ENCODE results near the gene RACK1. TPM values are rescaled to one million over a fixed set of nuclear protein-coding genes. Genes with fewer than 3 reads are reported as not detected.
"Not testable (repeated sequence)": the region's sequence is repeated elsewhere in the genome, so short reads cannot be mapped to it uniquely, and the experiment has no call there.

Gene RACK1
- total RNA-seq, 8 experiments from 2014 or later: 2,060 to 3,480 (median 2,927) TPM

DNA sequence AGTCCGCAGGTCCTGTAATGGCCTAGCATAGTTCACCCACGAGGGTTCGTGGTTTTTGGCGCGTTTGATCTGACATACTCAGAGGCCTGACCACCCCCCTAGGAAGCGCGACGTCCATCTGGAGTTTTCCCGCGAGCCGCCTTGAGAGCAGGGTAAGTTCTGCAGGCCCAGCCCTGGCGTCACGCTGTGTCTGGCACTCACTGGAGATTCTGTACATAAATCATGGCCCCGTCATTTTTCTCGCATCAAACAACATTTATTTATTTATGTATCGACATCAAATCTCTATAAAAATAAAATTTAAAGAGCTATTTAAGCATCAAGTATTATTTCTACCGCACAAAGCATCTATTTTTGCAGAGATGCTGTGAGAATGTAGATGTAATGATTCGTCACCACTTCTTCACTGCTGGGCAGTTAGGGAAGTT is 21.1 kb downstream of the RACK1 start:
- peak; percentile 6 to 15 (median 9) for ATAC-seq (replicated peaks in 6 of 8)
- H3K27ac ChIP-seq: peak overlapping the region; percentile 95 to 98
- 0 to 8% (median 1%) methylated on average over 1 to 12 of the region's 18 CpGs; no CpG with 5 or more reads in 4 of the 10 experiments for WGBS, 10 experiments

DNA sequence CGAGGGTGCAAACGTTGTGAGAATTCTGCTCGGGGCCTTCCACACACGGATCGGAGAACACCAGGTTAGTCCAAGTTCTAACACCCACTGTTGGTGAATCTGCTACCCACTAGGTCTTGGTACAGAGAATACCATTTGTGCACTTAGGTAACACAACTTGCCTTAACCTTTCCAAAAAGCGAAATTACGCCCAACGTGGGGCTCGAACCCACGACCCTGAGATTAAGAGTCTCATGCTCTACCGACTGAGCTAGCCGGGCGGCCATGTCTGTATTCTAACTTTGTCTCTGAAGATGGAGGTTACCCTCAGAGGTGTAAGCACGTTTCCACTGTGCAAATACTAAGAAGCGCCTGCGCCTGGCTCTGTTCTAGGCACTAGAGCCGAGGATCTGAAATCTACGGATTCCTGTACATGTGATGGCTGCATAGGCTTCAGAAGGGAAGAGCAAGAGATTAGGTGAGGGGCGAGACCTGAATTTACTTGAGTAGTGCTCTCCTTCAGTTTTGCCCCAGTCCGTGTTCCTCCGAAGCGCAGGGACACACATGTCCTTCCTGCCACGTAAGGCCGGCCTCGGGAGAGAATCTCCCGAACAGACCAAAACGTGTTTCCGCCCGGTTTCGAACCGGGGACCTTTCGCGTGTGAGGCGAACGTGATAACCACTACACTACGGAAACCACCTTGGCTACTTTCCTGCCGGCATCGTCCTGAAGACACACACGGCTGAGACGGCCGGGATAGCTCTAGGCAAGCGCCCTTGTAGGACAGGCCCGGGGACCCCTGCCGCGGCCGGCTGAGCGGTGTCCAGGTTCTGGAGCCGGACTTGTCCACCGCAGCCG is 21.7 kb downstream of the RACK1 start:
- H3K4me1 ChIP-seq (replicated peaks in 1 of 2): peaks cover 6 to 10% of the 10 kb centered on the region in 2 donors
- H3K4me3 ChIP-seq: peak overlapping the region; percentile 60 to 97 (median 92)
- 0 to 26% (median 4%) methylated on average over 3 to 18 of the region's 50 CpGs; no CpG with 5 or more reads in 1 of the 10 experiments for WGBS, 10 experiments
- ATAC-seq (replicated peaks in 6 of 8): peak; percentile 34 to 52 (median 42)
- peak overlapping the region; percentile 95 to 98 for H3K27ac ChIP-seq
- in situ Hi-C loops (cut with MboI; ENCODE audit: low pct_unique_long_range_greater_than_20kb in 2 of 9, low sequenced_read_pairs in 9 of 9, unreplicated experiment in 9 of 9): no loop called here

More for the DNA sequence above, 21.1 kb downstream of the RACK1 start:
- in situ Hi-C loops (cut with MboI; ENCODE audit: low pct_unique_long_range_greater_than_20kb in 2 of 9, low sequenced_read_pairs in 9 of 9, unreplicated experiment in 9 of 9): no loop called here
- Histone ChIP-seq H3K4me1 (replicated peaks in 1 of 2) (peaks cover 6 to 10% of the 10 kb centered on the region in 2 donors), H3K4me3 (peak overlapping the region; percentile 60 to 97 (median 92))

DNA sequence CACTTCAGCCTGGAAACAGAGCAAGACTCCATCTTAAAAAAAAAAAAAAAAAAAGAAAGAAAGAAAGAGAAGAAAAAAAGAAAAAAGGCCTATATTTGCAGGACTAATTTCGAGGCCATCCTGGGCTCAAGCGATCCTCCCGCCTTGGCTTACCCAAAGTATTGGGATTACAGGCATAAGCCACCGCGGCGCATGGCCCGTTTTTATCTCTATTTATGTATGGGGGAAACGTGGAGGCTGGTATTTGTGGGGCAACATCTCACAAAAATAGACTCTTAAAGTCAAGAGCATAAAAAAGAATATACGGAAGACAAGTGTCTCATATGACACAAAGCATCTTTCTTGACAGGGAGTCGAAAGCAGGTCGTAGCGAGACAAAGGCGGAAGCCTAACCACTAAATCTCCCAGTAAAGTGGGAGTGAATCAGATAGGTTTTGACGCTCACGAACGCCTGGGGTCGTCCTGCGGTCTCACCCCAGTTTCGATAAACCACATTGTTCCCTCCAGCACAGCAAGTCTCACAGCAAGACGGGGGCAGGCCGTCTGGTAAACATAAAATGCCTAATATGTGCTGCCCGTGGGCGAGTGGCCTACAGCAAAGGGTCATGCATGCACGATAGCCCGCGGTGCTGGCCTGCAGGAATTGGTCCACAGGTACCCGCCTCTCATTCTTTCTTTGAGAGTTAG is 22.5 kb downstream of the RACK1 start:
- peak overlapping the region in 1 of 2 donors; percentile 95 for H3K27ac ChIP-seq
- WGBS, 10 experiments: 44 to 100% (median 80%) methylated on average over 1 to 14 of the region's 27 CpGs
- no peak for ATAC-seq (replicated peaks in 6 of 8)
- H3K4me3 ChIP-seq: peak overlapping the region; percentile 60 to 97 (median 92)
- peaks cover 10% of the 10 kb centered on the region in 2 donors for H3K4me1 ChIP-seq (replicated peaks in 1 of 2)
- in situ Hi-C loops (cut with MboI; ENCODE audit: low pct_unique_long_range_greater_than_20kb in 2 of 9, low sequenced_read_pairs in 9 of 9, unreplicated experiment in 9 of 9): no loop called here

DNA sequence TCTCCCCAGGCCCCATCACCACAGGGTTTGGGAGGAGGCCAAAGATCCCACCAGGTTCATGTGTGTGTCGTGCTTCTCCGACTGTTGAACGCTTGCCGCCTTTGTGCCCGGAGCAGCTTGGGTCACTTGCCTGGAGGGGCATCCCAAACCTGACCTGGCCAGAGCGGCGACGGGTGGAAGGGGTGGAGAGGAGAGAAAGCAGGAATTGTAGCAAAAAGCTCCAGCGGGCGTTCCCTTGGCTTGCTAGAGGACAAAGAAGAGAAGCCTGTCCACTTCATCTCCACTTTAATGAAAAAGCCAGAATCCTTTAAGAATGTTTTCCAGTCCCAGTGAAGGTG is 23.6 kb downstream of the RACK1 start:
- no peak for ATAC-seq (replicated peaks in 6 of 8)
- H3K27ac ChIP-seq: no peak overlapping the region
- in situ Hi-C loops (cut with MboI; ENCODE audit: low pct_unique_long_range_greater_than_20kb in 2 of 9, low sequenced_read_pairs in 9 of 9, unreplicated experiment in 9 of 9): no loop called here
- H3K4me1 ChIP-seq (replicated peaks in 1 of 2): peaks cover 10 to 12% of the 10 kb centered on the region in 2 donors
- H3K4me3 ChIP-seq: no peak overlapping the region
- 90 to 100% (median 93%) methylated on average over 2 to 10 of the region's 10 CpGs; no CpG with 5 or more reads in 3 of the 10 experiments for WGBS, 10 experiments

DNA sequence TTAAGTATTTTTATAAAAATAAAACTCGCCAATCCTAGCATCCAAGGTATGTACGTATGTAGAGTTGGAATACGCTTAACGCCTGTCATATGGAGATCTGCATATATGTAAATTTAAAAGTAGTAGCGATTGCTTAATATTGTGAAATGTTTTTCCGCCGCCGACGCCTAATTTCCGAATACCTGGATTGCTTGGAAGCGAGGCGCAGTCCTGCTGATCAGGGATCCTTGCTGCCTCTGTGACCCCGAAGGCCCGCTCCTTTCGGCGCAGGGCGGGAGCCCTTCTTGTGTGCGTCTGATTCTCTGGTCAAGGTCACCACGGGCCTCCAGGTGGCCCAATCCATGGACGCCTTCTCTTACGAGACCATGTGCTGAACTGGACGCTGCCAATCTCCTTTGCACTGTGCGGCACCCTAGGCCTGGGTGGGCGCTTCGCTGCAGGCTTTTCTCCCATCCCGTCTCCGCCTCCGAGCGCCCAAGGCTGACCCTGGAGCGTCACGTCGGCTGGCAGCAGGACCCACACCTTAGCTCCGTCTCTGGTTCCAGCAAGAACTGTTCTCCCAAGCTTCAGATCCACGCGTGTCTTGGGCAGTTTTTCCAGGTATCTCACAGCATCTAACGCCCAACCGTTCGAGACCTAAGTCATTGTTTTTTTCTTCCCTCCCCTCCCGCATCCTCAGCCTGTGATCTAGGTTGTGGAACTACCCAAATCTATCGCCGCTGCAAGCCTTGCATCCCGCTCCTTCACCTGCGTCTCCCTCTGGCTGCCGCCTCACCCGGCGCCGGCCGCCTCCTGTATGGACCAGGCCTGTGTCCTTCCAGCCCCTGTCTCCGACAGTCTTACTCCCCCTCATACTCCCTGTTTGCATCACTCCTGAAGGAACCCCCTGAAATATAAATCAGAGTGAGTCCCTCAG is 24.2 kb downstream of the RACK1 start:
- 35 to 100% (median 92%) methylated on average over 1 to 36 of the region's 49 CpGs for WGBS, 10 experiments
- Histone ChIP-seq H3K27ac (no peak overlapping the region), H3K4me3 (no peak overlapping the region), H3K4me1 (replicated peaks in 1 of 2) (peaks cover 4 to 7% of the 10 kb centered on the region in 2 donors)
- no peak for ATAC-seq (replicated peaks in 6 of 8)
- in situ Hi-C loops (cut with MboI; ENCODE audit: low pct_unique_long_range_greater_than_20kb in 2 of 9, low sequenced_read_pairs in 9 of 9, unreplicated experiment in 9 of 9): no loop called here

DNA sequence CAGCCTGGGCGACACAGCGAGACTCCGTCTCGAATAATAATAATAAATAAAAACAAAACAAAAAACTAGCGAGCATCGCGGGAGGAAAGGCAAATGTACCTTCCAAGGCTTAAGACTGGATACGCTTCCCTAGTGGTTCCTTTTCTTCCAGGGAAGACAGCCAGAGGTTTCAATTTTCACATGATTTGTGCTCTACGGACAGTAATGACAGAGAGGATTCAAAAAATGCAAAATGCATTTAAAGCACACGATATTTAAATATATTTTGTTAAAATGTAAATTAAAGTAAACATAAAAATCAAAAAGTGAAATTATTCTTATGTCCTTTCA is 24.9 kb downstream of the RACK1 start:
- peak overlapping the region; percentile 33 to 49 (median 41) for H3K4me3 ChIP-seq
- 1 to 83% (median 38%) methylated on average over 1 to 10 of the region's 10 CpGs for whole genome bisulfite sequencing, 10 experiments
- H3K27ac ChIP-seq: peak overlapping the region in 1 of 2 donors; percentile 12
- in situ Hi-C loops (cut with MboI; ENCODE audit: low pct_unique_long_range_greater_than_20kb in 2 of 9, low sequenced_read_pairs in 9 of 9, unreplicated experiment in 9 of 9): no loop called here
- H3K4me1 ChIP-seq (replicated peaks in 1 of 2): peaks cover 0 to 6% of the 10 kb centered on the region in 2 donors
- no peak for ATAC-seq (replicated peaks in 6 of 8)

DNA sequence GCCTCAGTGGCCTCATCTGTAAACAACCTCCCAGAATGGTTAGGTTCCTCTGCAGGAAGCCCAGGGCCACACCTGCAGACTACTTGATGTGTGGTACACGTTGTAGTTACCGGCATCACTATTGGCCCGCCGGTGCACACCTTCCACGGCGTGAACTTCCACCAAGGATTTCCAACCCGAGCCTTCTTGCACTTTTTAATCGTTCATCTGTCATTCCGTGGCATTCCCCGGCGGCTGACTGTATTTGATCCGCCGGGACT is 26.0 kb downstream of the RACK1 start:
- ATAC-seq (replicated peaks in 6 of 8): peak in 6 of 8 experiments; percentile 1 to 26 (median 20)
- H3K27ac ChIP-seq: peak overlapping the region in 1 of 2 donors; percentile 26
- in situ Hi-C loops (cut with MboI; ENCODE audit: low pct_unique_long_range_greater_than_20kb in 2 of 9, low sequenced_read_pairs in 9 of 9, unreplicated experiment in 9 of 9): no loop called here
- H3K4me1 ChIP-seq (replicated peaks in 1 of 2): peaks cover 0 to 6% of the 10 kb centered on the region in 2 donors
- H3K4me3 ChIP-seq: peak overlapping the region; percentile 33 to 49 (median 41)
- WGBS, 10 experiments: 0 to 22% (median 3%) methylated on average over 2 to 13 of the region's 13 CpGs; no CpG with 5 or more reads in 1 of the 10 experiments

DNA sequence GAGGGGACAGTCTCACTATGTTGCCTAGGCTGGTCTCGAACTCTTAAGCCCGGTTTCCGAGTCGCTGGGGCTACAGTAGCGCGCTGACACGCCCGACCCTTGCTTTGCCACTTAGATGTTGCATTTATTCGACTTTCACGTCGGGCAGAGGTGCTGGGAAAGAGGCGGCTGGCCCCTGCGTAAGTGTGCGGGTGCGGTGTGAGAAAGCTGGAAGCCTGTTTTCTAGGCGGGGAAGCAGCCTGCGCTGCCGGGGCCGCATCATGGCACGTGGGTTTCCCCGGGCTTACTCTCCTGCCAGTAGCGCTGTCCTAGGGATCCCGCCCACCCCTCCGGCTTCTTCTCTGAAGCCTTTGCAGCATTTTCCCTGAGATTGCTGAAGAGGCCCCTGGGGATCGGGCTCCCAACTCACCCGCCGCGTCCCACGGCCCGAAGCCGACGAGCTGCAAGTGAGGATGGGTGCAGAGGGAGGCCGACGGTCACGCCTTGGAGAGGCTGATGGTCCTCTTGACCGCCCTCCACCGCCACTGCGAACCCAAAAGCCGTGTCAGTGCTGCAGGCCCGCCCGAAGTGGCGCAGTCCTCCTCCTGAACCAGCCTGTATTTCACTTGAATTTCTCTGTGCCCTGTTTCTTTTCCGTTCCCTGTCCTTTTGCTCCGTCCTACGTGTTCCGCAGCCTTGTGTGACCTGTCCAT is 26.4 kb downstream of the RACK1 start:
- WGBS, 10 experiments: 0 to 12% (median 2%) methylated on average over 3 to 19 of the region's 46 CpGs
- Histone ChIP-seq H3K4me3 (peak overlapping the region; percentile 33 to 49 (median 41)), H3K27ac (peak overlapping the region in 1 of 2 donors; percentile 26), H3K4me1 (replicated peaks in 1 of 2) (peaks cover 0 to 6% of the 10 kb centered on the region in 2 donors)
- ATAC-seq (replicated peaks in 6 of 8): peak; percentile 3 to 41 (median 24)
- in situ Hi-C loops (cut with MboI; ENCODE audit: low pct_unique_long_range_greater_than_20kb in 2 of 9, low sequenced_read_pairs in 9 of 9, unreplicated experiment in 9 of 9): no loop called here

DNA sequence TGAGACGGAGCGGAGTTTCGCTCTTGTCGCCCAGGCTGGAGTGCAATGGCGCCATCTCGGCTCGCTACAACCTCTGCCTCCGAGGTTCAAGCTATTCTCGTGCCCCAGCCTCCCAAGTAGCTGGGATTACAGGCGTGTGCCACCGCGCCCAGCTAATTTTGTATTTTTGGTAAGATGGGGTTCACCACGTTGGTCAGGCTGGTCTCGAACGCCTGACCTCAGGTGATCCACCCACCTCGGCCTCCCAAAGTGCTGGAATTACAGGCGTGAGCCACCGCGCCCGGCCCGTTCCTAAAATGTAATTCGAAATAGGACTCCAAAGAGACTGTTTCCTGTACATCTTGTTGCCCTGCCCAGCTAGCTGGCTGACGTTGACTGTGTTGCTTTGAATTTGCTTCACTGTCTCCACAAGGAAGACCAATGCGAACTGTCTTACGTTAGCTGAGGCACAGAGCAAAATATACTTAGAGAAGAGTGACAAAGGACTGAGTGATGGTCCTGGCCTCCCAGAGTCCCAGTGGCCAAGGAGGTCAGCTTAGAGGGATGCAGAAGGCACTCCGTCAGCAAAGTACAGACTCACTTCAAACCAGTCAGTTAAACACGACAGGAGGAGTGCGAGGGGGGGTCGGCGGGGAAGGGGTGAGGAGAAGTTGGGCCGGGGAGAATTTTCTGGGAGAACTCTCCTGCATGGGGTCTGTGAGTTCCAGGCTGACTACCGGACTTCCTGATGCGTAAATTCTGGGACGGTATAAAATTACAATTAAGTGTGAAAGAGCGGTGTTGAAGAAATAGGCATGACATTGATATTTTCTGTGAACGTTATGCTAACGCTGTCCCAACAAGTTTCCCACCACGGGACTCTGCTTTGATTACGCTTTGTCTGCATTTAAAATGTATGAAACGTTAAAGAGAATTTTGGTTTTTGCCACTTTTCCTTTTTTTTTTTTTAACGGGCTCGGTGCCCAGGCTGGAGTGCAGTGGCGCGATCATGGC is 27.4 kb downstream of the RACK1 start:
- peak in 1 of 8 experiments; percentile 2 for ATAC-seq (replicated peaks in 6 of 8)
- peaks cover 0 to 6% of the 10 kb centered on the region in 2 donors for H3K4me1 ChIP-seq (replicated peaks in 1 of 2)
- peak overlapping the region; percentile 33 to 49 (median 41) for H3K4me3 ChIP-seq
- in situ Hi-C loops (cut with MboI; ENCODE audit: low pct_unique_long_range_greater_than_20kb in 2 of 9, low sequenced_read_pairs in 9 of 9, unreplicated experiment in 9 of 9): no loop called here
- WGBS, 10 experiments: 7 to 100% (median 25%) methylated on average over 1 to 22 of the region's 44 CpGs; no CpG with 5 or more reads in 2 of the 10 experiments
- H3K27ac ChIP-seq: no peak overlapping the region

DNA sequence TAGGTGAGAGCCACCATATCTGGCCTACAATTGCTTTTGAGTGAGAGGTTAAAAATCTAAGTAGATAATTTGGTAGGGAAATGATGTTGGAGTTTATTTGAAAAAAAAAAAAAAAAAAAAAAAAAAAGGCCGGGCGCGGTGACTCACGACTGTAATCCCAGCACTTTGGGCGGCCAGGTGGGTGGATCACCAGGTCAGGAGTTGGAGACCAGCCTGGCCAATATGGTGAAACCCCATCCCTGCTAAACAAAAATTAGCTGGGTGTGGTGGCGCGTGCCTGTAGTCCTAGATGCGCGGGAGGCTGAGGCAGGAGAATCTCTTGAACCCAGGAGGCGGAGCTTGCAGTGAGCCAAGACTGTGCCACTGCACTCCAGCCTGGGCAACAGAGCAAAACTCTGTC is 29.5 kb downstream of the RACK1 start:
- ATAC-seq (replicated peaks in 6 of 8); in situ Hi-C loops (cut with MboI; ENCODE audit: low pct_unique_long_range_greater_than_20kb in 2 of 9, low sequenced_read_pairs in 9 of 9, unreplicated experiment in 9 of 9): not testable (repeated sequence)

DNA sequence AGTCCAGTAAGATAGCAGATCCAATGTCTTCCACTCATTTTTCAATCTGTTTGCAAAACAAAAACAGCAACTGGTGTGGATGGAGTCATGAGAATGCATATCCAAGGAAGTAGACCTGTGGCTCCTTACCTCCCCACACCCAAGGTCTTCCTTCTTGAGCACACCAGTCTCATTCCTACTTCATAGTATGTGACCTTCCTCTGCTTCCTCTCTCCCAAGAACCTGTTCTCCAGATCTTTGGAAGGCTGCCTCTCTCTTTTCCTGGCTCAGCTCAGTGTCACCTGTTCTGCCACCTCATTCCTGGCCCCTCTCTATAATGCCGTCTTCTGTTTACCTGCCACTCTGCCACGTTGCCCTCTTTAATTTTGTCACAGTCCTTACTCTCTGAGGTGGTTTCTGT is 30.8 kb downstream of the RACK1 start:
- no peak for ATAC-seq (replicated peaks in 6 of 8)
- Histone ChIP-seq H3K4me1 (replicated peaks in 1 of 2) (peaks cover 0 to 6% of the 10 kb centered on the region in 2 donors), H3K4me3 (no peak overlapping the region), H3K27ac (no peak overlapping the region)
- in situ Hi-C loops (cut with MboI; ENCODE audit: low pct_unique_long_range_greater_than_20kb in 2 of 9, low sequenced_read_pairs in 9 of 9, unreplicated experiment in 9 of 9): no loop called here
- WGBS, 10 experiments: 20 to 79% (median 53%) methylated on average over 1 to 2 of the region's 2 CpGs; no CpG with 5 or more reads in 2 of the 10 experiments

More for the DNA sequence above, 29.5 kb downstream of the RACK1 start:
- not testable (repeated sequence) for H3K4me3 ChIP-seq; H3K27ac ChIP-seq; H3K4me1 ChIP-seq (replicated peaks in 1 of 2)
- 55 to 100% (median 92%) methylated on average over 2 to 10 of the region's 10 CpGs; no CpG with 5 or more reads in 3 of the 10 experiments for WGBS, 10 experiments
